Measurements from ENCODE around the gene PLA2G15.

PLA2G15 gene

GRCh38 chr16:68237243-68238028 lies 7.7 kb upstream of the PLA2G15 start:
- H3K4me1 Mint-ChIP-seq: peaks cover 34% of the 10 kb centered on the region
- no peaks in the 10 kb centered on the region for H3K36me3 Mint-ChIP-seq
- H3K4me3 Mint-ChIP-seq: peak overlapping the region; percentile 95
- no peaks in the 10 kb centered on the region for H3K27me3 Mint-ChIP-seq
- H3K27ac Mint-ChIP-seq: peak overlapping the region; percentile 89
- H3K9me3 Mint-ChIP-seq: no peaks in the 10 kb centered on the region

- peak overlapping the region; percentile 81 for H3K27ac Mint-ChIP-seq
- H3K4me3 Mint-ChIP-seq: peak overlapping the region; percentile 95
- peaks cover 34% of the 10 kb centered on the region for H3K4me1 Mint-ChIP-seq
- H3K27me3 Mint-ChIP-seq: no peaks in the 10 kb centered on the region
- H3K9me3 Mint-ChIP-seq: no peaks in the 10 kb centered on the region
- H3K36me3 Mint-ChIP-seq: no peaks in the 10 kb centered on the region
Observed at GRCh38 chr16:68238029-68238345, 7.2 kb upstream of the PLA2G15 start.

DNA sequence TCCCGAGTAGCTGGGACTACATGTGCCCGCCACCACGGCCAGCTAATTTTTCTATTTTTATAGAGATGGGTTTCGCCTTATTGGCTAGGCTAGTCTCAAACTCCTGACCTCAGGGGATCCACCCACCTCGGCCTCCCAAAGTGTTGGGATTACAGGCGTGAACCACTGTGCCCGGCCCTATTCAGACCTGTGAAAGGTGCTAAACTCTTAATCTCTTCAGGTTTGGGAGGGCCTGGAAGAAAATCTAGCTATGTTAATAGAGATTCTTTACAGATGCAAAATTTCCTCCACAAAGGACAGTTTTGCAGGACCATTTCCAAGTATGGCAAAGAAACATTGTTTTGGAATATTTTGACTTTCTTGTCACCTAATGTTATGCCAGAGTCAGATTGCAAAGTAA lies 3.1 kb upstream of the PLA2G15 start:
- Mint-ChIP-seq H3K36me3 (no peaks in the 10 kb centered on the region), H3K27ac (no peak overlapping the region), H3K9me3 (no peaks in the 10 kb centered on the region), H3K4me3 (no peak overlapping the region), H3K27me3 (no peaks in the 10 kb centered on the region), H3K4me1 (peaks cover 42% of the 10 kb centered on the region)

GRCh38 chr16:68242926-68243858 lies 2.0 kb upstream of the PLA2G15 start:
- H3K4me3 Mint-ChIP-seq: no peak overlapping the region
- no peaks in the 10 kb centered on the region for H3K36me3 Mint-ChIP-seq
- peaks cover 34% of the 10 kb centered on the region for H3K4me1 Mint-ChIP-seq
- H3K27ac Mint-ChIP-seq: no peak overlapping the region
- no peaks in the 10 kb centered on the region for H3K27me3 Mint-ChIP-seq
- H3K9me3 Mint-ChIP-seq: no peaks in the 10 kb centered on the region

GRCh38 chr16:68244481-68244902 lies 681 bp upstream of the PLA2G15 start:
- H3K27me3 Mint-ChIP-seq: no peaks in the 10 kb centered on the region
- no peaks in the 10 kb centered on the region for H3K36me3 Mint-ChIP-seq
- H3K4me3 Mint-ChIP-seq: peak overlapping the region; percentile 99
- no peaks in the 10 kb centered on the region for H3K9me3 Mint-ChIP-seq
- peak overlapping the region; percentile 79 for H3K27ac Mint-ChIP-seq
- peaks cover 28% of the 10 kb centered on the region for H3K4me1 Mint-ChIP-seq

- Mint-ChIP-seq H3K9me3 (no peaks in the 10 kb centered on the region), H3K4me3 (peak overlapping the region; percentile 99), H3K27me3 (no peaks in the 10 kb centered on the region), H3K36me3 (no peaks in the 10 kb centered on the region), H3K27ac (no peak overlapping the region), H3K4me1 (peaks cover 28% of the 10 kb centered on the region)
Observed at GRCh38 chr16:68246121-68246520, 948 bp downstream of the PLA2G15 start.

GRCh38 chr16:68246666-68247065 lies 1.5 kb downstream of the PLA2G15 start:
- Mint-ChIP-seq H3K4me3 (no peak overlapping the region), H3K36me3 (no peaks in the 10 kb centered on the region), H3K27me3 (no peaks in the 10 kb centered on the region), H3K27ac (no peak overlapping the region), H3K4me1 (peaks cover 28% of the 10 kb centered on the region), H3K9me3 (no peaks in the 10 kb centered on the region)

DNA sequence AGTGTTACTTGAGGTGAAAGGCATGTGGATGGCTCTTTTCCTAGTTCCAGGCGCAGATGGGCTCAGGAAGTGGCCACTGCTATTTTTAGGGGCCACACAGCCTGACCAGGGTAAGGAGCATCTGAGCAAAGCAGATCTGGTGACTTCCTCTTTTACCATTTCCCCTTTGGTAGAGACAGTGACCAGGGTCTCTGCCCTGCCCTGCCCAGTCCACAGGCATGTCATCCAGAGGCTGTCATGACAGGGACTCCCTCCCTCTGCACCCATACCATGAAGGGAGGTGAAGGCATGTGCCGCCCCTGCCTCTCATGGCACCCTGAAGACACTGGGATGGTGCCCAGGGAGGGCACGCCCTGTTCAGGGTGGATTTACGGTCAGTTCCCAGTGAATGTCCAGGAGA lies 2.2 kb downstream of the PLA2G15 start:
- Mint-ChIP-seq H3K36me3 (peaks cover 2% of the 10 kb centered on the region), H3K4me1 (peaks cover 28% of the 10 kb centered on the region), H3K4me3 (no peak overlapping the region), H3K27ac (peak overlapping the region; percentile 62), H3K27me3 (no peaks in the 10 kb centered on the region), H3K9me3 (no peaks in the 10 kb centered on the region)

GRCh38 chr16:68247932-68248331 lies 2.8 kb downstream of the PLA2G15 start:
- Mint-ChIP-seq H3K27ac (peak overlapping the region; percentile 68), H3K4me1 (peaks cover 28% of the 10 kb centered on the region), H3K4me3 (no peak overlapping the region)

GRCh38 chr16:68249371-68249770 lies 4.2 kb downstream of the PLA2G15 start:
- peak overlapping the region; percentile 46 for H3K27ac Mint-ChIP-seq

More at GRCh38 chr16:68247932-68248331, 2.8 kb downstream of the PLA2G15 start:
- Mint-ChIP-seq H3K36me3 (peaks cover 2% of the 10 kb centered on the region), H3K27me3 (no peaks in the 10 kb centered on the region), H3K9me3 (no peaks in the 10 kb centered on the region)

DNA sequence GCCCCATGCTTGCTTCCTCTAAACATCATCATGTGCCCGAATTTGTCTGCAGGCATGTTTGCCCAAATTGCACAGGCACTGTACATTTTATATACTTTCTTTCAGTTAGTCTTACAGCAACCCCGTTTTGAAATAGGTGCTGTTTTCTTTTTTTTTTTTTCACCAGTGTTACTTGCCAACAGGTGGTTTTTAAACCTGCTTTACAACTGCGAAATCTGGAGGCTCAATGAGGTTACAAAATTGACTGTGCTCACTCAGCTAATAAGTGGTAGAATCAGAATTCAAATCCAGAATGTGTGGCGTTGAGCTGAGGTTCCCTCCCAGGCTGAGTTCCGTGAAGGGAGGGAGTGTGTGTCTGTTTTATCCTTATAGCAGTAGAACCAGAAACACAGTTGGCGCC lies 5.8 kb downstream of the PLA2G15 start:
- Mint-ChIP-seq H3K27ac (no peak overlapping the region), H3K4me1 (peaks cover 12% of the 10 kb centered on the region), H3K4me3 (no peak overlapping the region), H3K36me3 (peaks cover 2% of the 10 kb centered on the region), H3K27me3 (no peaks in the 10 kb centered on the region), H3K9me3 (no peaks in the 10 kb centered on the region)

More at GRCh38 chr16:68249371-68249770, 4.2 kb downstream of the PLA2G15 start:
- Mint-ChIP-seq H3K36me3 (peaks cover 2% of the 10 kb centered on the region), H3K9me3 (no peaks in the 10 kb centered on the region), H3K27me3 (no peaks in the 10 kb centered on the region), H3K4me1 (peaks cover 24% of the 10 kb centered on the region), H3K4me3 (no peak overlapping the region)

GRCh38 chr16:68251832-68252231 lies 6.7 kb downstream of the PLA2G15 start:
- peaks cover 3% of the 10 kb centered on the region for H3K4me1 Mint-ChIP-seq
- no peaks in the 10 kb centered on the region for H3K27me3 Mint-ChIP-seq
- peaks cover 2% of the 10 kb centered on the region for H3K36me3 Mint-ChIP-seq
- no peaks in the 10 kb centered on the region for H3K9me3 Mint-ChIP-seq
- no peak overlapping the region for H3K4me3 Mint-ChIP-seq
- H3K27ac Mint-ChIP-seq: no peak overlapping the region

GRCh38 chr16:68252383-68252782 lies 7.2 kb downstream of the PLA2G15 start:
- Mint-ChIP-seq H3K4me1 (peaks cover 3% of the 10 kb centered on the region), H3K27me3 (no peaks in the 10 kb centered on the region), H3K4me3 (no peak overlapping the region), H3K27ac (no peak overlapping the region), H3K9me3 (no peaks in the 10 kb centered on the region), H3K36me3 (peaks cover 2% of the 10 kb centered on the region)

- Mint-ChIP-seq H3K4me3 (no peak overlapping the region), H3K4me1 (peaks cover 10% of the 10 kb centered on the region), H3K27ac (no peak overlapping the region), H3K9me3 (no peaks in the 10 kb centered on the region), H3K27me3 (no peaks in the 10 kb centered on the region), H3K36me3 (peaks cover 2% of the 10 kb centered on the region)
Observed at GRCh38 chr16:68253721-68254120, 8.5 kb downstream of the PLA2G15 start.

DNA sequence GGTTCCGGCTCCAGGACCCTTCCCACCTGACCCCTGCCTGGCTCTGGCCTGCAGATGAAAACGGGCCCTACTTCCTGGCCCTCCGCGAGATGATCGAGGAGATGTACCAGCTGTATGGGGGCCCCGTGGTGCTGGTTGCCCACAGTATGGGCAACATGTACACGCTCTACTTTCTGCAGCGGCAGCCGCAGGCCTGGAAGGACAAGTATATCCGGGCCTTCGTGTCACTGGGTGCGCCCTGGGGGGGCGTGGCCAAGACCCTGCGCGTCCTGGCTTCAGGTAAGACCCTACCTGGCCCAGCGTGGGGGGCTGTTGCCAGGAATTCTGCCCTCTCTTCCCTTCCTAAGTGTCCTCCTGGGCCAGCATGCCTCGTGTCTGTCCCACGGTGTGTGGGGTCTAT lies 10.5 kb downstream of the PLA2G15 start:
- no peaks in the 10 kb centered on the region for H3K9me3 Mint-ChIP-seq
- no peak overlapping the region for H3K27ac Mint-ChIP-seq
- no peaks in the 10 kb centered on the region for H3K27me3 Mint-ChIP-seq
- H3K4me1 Mint-ChIP-seq: peaks cover 10% of the 10 kb centered on the region
- H3K36me3 Mint-ChIP-seq: peaks cover 2% of the 10 kb centered on the region
- H3K4me3 Mint-ChIP-seq: no peak overlapping the region

Measured in activated naive CD4-positive, alpha-beta T cell treated with anti-CD3 and anti-CD28 coated beads, Interleukin-2, amount 50 U/mL, for 24 hours (primary cell).